HepG2 (cell line): Measurements from ENCODE around the gene GLRA1. TPM values are rescaled to one million over a fixed set of nuclear protein-coding genes. Genes with fewer than 3 reads are reported as not detected.
A peak's percentile ranks its signal among the peaks of the same experiment; 100 is the strongest.

ENCODE experiments used
- BATF2 ChIP-seq: sonication (generic); formaldehyde crosslinking; IDR thresholded peaks from 2 replicates; pipeline ENCODE4 v1.8.0; 2022; ENCODE audit warnings: mild to moderate bottlenecking, missing genetic modification reagents, moderate library complexity
- CREM ChIP-seq, 2 experiments: sonication (generic) in 1 of 2; formaldehyde crosslinking in 1 of 2; IDR thresholded peaks; 2 replicates each; pipeline versions ENCODE4 v1.4.0 to v1.6.1; 2016 to 2020; ENCODE audit warnings: antibody characterized with exemption in 1 of 2, mild to moderate bottlenecking in 1 of 2, missing genetic modification reagents in 1 of 2
- CSRNP1 ChIP-seq: sonication (generic); formaldehyde crosslinking; IDR thresholded peaks from 2 replicates; pipeline ENCODE4 v1.8.1; 2023; ENCODE audit warnings: mild to moderate bottlenecking, missing genetic modification reagents
- ELK4 ChIP-seq: sonication (generic); formaldehyde crosslinking; IDR thresholded peaks from 2 replicates; pipeline ENCODE4 v1.9.0; 2021; ENCODE audit warnings: missing genetic modification reagents, borderline replicate concordance
- FOXO1 ChIP-seq: sonication (generic); formaldehyde crosslinking; IDR thresholded peaks from 2 replicates; pipeline ENCODE4 v1.4.0; 2020; ENCODE audit warnings: missing genetic modification reagents
- GTF3A ChIP-seq: sonication (generic); formaldehyde crosslinking; conservative IDR thresholded peaks from 2 replicates; pipeline ENCODE4 v1.4.0; 2020; ENCODE audit warnings: mild to moderate bottlenecking, missing genetic modification reagents
- KDM6A ChIP-seq: IDR thresholded peaks from 2 replicates; pipeline ENCODE4 v1.6.1; 2016; ENCODE audit warnings: low read depth
- MAF1 ChIP-seq: sonication (generic); formaldehyde crosslinking; IDR thresholded peaks from 2 replicates; pipeline ENCODE4 v1.5.0; 2020; ENCODE audit warnings: missing genetic modification reagents, borderline replicate concordance
- PATZ1 ChIP-seq: sonication (generic); formaldehyde crosslinking; IDR thresholded peaks from 2 replicates; pipeline ENCODE4 v1.4.0; 2020; ENCODE audit warnings: missing genetic modification reagents
- PAXIP1 ChIP-seq: sonication (generic); formaldehyde crosslinking; conservative IDR thresholded peaks from 2 replicates; pipeline ENCODE4 v1.4.0; 2020; ENCODE audit warnings: mild to moderate bottlenecking, missing genetic modification reagents, moderate library complexity
- PHF21A ChIP-seq: sonication (generic); formaldehyde crosslinking; IDR thresholded peaks from 2 replicates; pipeline ENCODE4 v1.5.0; 2020; ENCODE audit warnings: mild to moderate bottlenecking, missing genetic modification reagents
- PRPF4 ChIP-seq: fragments of 200-400 bp; formaldehyde crosslinking; IDR thresholded peaks from 2 replicates; pipeline ENCODE4 v1.6.1; 2016; ENCODE audit warnings: low read length, low read depth; ENCODE audit not compliant: poor library complexity, severe bottlenecking
- RBM22 ChIP-seq: fragments of 200-400 bp; formaldehyde crosslinking; optimal IDR thresholded peaks from 2 replicates; pipeline ENCODE3; 2017; ENCODE audit warnings: mild to moderate bottlenecking, low read length, moderate library complexity
- SRY ChIP-seq: sonication (generic); formaldehyde crosslinking; IDR thresholded peaks from 2 replicates; pipeline ENCODE4 v1.8.0; 2022; ENCODE audit warnings: mild to moderate bottlenecking, missing genetic modification reagents
- TAF15 ChIP-seq: fragments of 200-400 bp; formaldehyde crosslinking; IDR thresholded peaks from one replicate; pipeline ENCODE4 v1.6.1; 2018; ENCODE audit warnings: mild to moderate bottlenecking, low read depth, low read length; ENCODE audit not compliant: poor library complexity, severe bottlenecking
- TEF ChIP-seq: sonication (generic); formaldehyde crosslinking; IDR thresholded peaks from 2 replicates; pipeline ENCODE4 v1.5.0; 2020; ENCODE audit warnings: missing genetic modification reagents
- ZBTB21 ChIP-seq: sonication (generic); formaldehyde crosslinking; IDR thresholded peaks from 2 replicates; pipeline ENCODE4 v1.4.0; 2020; ENCODE audit warnings: missing genetic modification reagents
- ZMAT3 ChIP-seq: sonication (generic); formaldehyde crosslinking; conservative IDR thresholded peaks from 2 replicates; pipeline ENCODE4 v1.7.0; 2021; ENCODE audit warnings: missing genetic modification reagents
- ZNF766 ChIP-seq: sonication (generic); formaldehyde crosslinking; IDR thresholded peaks from 2 replicates; pipeline ENCODE4 v1.5.0; 2020; ENCODE audit warnings: missing genetic modification reagents, borderline replicate concordance
- ZNF891 ChIP-seq: sonication (generic); formaldehyde crosslinking; IDR thresholded peaks from 2 replicates; pipeline ENCODE4 v1.5.0; 2020; ENCODE audit warnings: mild to moderate bottlenecking, missing genetic modification reagents
- ZSCAN22 ChIP-seq: sonication (generic); formaldehyde crosslinking; IDR thresholded peaks from 2 replicates; pipeline ENCODE4 v1.4.0; 2020; ENCODE audit warnings: mild to moderate bottlenecking, missing genetic modification reagents
- polyA plus RNA-seq, 8 experiments: library from polyadenylated mRNA; depleted of rRNA in 3 of 8; stranded (reverse) in 7 of 8; unstranded in 1 of 8; fragments of >200 nt; fragmentation: Illumina TruSeq in 4 of 8; extraction: Trizol in 4 of 8; gene quantifications; 2 replicates each; pipeline versions ENCODE4 v1.2.1 to v1.2.3, GENCODE V29; 2011 to 2016; ENCODE audit warnings: low read depth in 4 of 8, missing spikeins in 1 of 8, mixed read lengths in 1 of 8; ENCODE audit not compliant: insufficient read depth in 1 of 8
- total RNA-seq, 5 experiments: library from RNA; depleted of rRNA; stranded (reverse); fragments of >200 nt; fragmentation: Illumina TruSeq; extraction: Trizol; gene quantifications; 2 replicates each; pipeline ENCODE4 v1.2.3, GENCODE V29; 2016; ENCODE audit warnings: low read depth in 1 of 5

GLRA1 gene
- total and polyA plus RNA-seq, 2 of the 13 experiments (the other 11 are each of a cell fraction or from before 2014, with no cell fraction given), result not detected

GRCh38 chr5:151820903-151821302, 103.7 kb downstream of the GLRA1 start (continued):
- TF ChIP-seq TEF (CRISPR knock-in tag), result no peak
- TF ChIP-seq GTF3A (CRISPR knock-in tag), result no peak
- TF ChIP-seq CREM (IDR thresholded peaks at IDR 0.05), result peak; percentile 29; the same call in 1 of the 2 replicates
- no peak for TF ChIP-seq CREM (CRISPR knock-in tag; IDR thresholded peaks at IDR 0.05)
- TF ChIP-seq SRY (CRISPR knock-in tag), result no peak
- TF ChIP-seq TAF15, result no peak
- TF ChIP-seq PRPF4, result no peak
- TF ChIP-seq RBM22, result no peak
- no peak for TF ChIP-seq ELK4 (CRISPR knock-in tag)
- no peak for TF ChIP-seq MAF1 (CRISPR knock-in tag)
- no peak for TF ChIP-seq CSRNP1 (CRISPR knock-in tag)
- TF ChIP-seq KDM6A, result no peak; the same call in 1 of the 2 replicates
- TF ChIP-seq PAXIP1 (CRISPR knock-in tag), result peak; percentile 88
- TF ChIP-seq FOXO1 (CRISPR knock-in tag), result 0 out of 2 replicates have a peak, but pooled peaks have one; percentile 51
- TF ChIP-seq ZMAT3 (CRISPR knock-in tag), result no peak
- no peak for TF ChIP-seq ZSCAN22
- TF ChIP-seq ZNF891, result no peak
- no peak for TF ChIP-seq ZBTB21 (CRISPR knock-in tag)
- no peak for TF ChIP-seq ZNF766 (CRISPR knock-in tag)
- no peak for TF ChIP-seq PHF21A (CRISPR knock-in tag)
- TF ChIP-seq PATZ1 (CRISPR knock-in tag), result no peak; the same call in 1 of the 2 replicates
- no peak for TF ChIP-seq BATF2 (CRISPR knock-in tag)
